Measurements from ENCODE around the gene ERICH4.
A peak's percentile ranks its signal among the peaks of the same experiment; 100 is the strongest.
"Not testable (repeated sequence)": the region's sequence is repeated elsewhere in the genome, so short reads cannot be mapped to it uniquely, and the experiment has no call there.

ERICH4 gene

DNA sequence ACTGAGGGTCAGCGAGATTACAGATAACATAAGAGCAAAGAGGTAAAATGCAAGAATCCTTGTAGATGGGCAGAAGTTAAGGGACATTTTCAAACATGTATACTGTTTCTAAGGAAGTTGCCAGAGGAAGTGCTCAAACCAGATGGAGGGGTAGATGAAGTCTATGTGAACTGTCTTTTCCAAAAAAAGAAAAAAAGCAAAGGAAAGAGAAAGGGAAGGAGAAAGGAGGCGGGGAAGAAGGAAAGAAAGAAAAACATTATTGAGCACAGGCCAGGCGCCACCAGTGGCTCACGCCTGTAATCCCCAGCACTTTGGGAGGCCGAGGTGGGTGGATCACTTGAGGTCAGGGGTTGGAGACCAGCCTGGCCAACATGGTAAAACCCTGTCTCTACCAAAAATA lies 8.5 kb upstream of the ERICH4 start:
- TF ChIP-seq CTCF (conservative IDR thresholded peaks at IDR 0.05; ENCODE audit: control insufficient read depth, insufficient read depth, low read depth, low read length), result no peak
- no peak overlapping the region for H3K4me3 ChIP-seq (ENCODE audit: control insufficient read depth, low read depth, low read length)
- DNase-seq (ENCODE audit: low read depth), result no peak

- not testable (repeated sequence) for DNase-seq (ENCODE audit: low read depth); H3K4me3 ChIP-seq (ENCODE audit: control insufficient read depth, low read depth, low read length)
These were observed 7.6 kb upstream of the ERICH4 start for GRCh38 chr19:41435376-41435775.

DNA sequence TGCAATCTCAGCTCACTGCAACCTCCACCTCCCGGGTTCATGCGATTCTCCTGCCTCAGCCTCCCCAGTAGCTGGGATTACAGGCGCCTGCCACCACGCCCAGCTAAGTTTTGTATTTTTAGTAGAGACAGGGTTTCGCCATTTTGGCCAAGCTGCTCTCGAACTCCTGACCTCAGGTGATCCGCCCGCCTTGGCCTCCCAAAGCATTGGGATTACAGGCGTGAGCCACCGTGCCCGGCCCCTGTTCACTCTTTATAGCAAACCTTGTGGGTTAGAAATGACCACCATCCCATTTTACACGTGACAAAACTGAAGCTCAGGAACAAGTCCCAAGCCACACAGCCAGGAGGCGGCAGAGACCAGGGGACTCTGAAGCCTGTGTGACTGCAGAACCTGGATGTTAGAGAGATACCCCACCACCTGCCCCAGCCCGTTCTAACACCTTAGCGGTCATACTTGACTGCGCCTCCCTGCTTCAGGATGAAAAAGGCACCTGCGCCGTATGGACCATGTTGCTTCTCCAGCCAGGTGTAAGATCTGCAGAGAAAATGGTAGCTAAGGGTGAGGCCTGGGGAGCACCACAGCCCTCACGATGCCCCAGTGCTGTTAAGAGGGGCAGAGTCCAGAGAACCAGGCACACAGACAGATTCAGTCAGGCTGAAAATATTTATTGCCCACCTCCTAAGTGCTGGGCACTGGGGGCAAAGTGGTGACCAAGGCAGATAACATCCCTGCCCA lies 6.9 kb upstream of the ERICH4 start:
- H3K4me3 ChIP-seq (ENCODE audit: control insufficient read depth, low read depth, low read length), result no peak overlapping the region
- no peak for DNase-seq (ENCODE audit: low read depth)
- no peak for TF ChIP-seq CTCF (conservative IDR thresholded peaks at IDR 0.05; ENCODE audit: control insufficient read depth, insufficient read depth, low read depth, low read length)

- H3K4me3 ChIP-seq (ENCODE audit: control insufficient read depth, low read depth, low read length), result no peak overlapping the region
- no peak for DNase-seq (ENCODE audit: low read depth)
- TF ChIP-seq CTCF (conservative IDR thresholded peaks at IDR 0.05; ENCODE audit: control insufficient read depth, insufficient read depth, low read depth, low read length), result no peak
These were observed 6.3 kb upstream of the ERICH4 start for GRCh38 chr19:41436674-41436951.

- H3K4me3 ChIP-seq (ENCODE audit: control insufficient read depth, low read depth, low read length), result no peak overlapping the region
- no peak for TF ChIP-seq CTCF (conservative IDR thresholded peaks at IDR 0.05; ENCODE audit: control insufficient read depth, insufficient read depth, low read depth, low read length)
- no peak for DNase-seq (ENCODE audit: low read depth)
These were observed 4.9 kb upstream of the ERICH4 start for GRCh38 chr19:41437944-41438574.

DNA sequence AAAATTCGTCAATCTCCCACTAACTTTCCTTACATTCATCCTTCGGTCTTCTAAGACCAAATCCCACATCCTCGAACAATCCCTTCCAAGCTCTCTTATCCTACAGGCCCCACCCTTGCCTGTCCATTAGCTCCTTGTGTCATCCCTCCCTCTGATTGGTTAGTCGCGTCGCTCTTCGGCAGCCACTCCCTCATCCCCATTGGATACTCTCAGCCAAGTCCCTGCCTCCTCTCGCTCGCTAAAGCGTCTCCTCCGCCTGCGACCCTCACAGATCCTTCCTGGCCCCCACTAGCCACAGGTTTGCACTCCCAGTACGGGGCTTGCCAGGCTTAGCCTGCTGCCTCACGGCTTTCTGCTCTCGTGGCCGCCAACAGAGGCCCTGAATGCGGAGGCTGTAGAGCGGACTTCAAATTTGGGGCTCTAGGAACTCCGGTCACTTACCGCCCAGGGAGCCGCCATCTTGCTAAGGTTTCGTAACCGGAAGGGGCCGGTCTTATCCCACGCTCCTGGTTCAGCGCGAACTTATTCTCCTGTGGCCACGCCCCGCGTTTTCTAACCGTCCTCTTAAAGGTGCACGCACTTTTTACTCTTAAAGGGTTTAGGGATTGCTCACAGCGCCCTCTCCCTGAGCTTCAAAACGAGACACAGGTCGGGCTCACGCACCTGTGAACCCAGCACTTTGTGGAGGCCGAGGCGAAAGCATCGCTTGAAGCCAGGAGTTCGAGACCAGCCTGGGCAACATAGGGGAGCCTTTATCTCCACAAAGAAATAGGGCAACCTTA lies 3.3 kb upstream of the ERICH4 start, which contains the start of gene DMAC2:
Gene DMAC2, minus strand, starts transcription at position 472 of the 782 bp plus-strand sequence. Its CDS starts 13 bp downstream, at position 459.
- TF ChIP-seq CTCF (conservative IDR thresholded peaks at IDR 0.05; ENCODE audit: control insufficient read depth, insufficient read depth, low read depth, low read length), result peak; percentile 36
- peak within 1 kb of the TSS; percentile 97 for H3K4me3 ChIP-seq (ENCODE audit: control insufficient read depth, low read depth, low read length)

More for the DNA sequence above, 3.3 kb upstream of the ERICH4 start, which contains the start of gene DMAC2:
- peak; percentile 97 for DNase-seq (ENCODE audit: low read depth)
